ENCODE data around the gene MACROD1. TPM values are rescaled to one million over a fixed set of nuclear protein-coding genes. Genes with fewer than 3 reads are reported as not detected.
A peak's percentile ranks its signal among the peaks of the same experiment; 100 is the strongest.

The MACROD1 gene
- total and polyA plus RNA-seq, 9 of the 15 experiments (the other 6 are each of a cell fraction or from before 2014, with no cell fraction given): 1.1 to 60.0 (median 26.4) TPM

DNA sequence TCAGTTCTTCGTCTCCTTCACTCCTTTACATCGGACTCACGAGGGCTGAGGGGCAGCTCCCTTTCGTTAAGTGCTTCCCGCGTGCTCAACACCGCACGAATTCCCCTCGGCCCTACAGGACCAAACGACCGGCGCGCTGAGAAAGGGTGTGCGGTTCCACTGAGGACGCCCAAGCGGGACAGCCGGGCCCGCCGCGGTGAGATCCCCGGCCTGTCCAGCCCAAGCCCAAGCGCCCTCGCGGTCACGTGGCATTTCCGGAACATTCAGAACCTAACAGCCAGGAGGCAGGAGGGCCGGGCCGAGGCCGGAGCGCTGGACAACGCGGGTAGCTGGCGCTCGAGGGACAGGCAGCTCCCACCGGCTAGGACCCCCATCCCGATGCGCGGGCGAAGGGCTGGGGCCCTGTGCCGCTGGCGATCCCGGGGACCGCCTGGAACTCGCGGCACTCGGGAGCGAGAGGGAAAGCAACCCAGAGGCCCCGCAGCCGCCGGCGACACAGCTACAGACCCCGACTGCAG is 19.3 kb upstream of the MACROD1 start (continued):
- TF ChIP-seq, protein P1, sequence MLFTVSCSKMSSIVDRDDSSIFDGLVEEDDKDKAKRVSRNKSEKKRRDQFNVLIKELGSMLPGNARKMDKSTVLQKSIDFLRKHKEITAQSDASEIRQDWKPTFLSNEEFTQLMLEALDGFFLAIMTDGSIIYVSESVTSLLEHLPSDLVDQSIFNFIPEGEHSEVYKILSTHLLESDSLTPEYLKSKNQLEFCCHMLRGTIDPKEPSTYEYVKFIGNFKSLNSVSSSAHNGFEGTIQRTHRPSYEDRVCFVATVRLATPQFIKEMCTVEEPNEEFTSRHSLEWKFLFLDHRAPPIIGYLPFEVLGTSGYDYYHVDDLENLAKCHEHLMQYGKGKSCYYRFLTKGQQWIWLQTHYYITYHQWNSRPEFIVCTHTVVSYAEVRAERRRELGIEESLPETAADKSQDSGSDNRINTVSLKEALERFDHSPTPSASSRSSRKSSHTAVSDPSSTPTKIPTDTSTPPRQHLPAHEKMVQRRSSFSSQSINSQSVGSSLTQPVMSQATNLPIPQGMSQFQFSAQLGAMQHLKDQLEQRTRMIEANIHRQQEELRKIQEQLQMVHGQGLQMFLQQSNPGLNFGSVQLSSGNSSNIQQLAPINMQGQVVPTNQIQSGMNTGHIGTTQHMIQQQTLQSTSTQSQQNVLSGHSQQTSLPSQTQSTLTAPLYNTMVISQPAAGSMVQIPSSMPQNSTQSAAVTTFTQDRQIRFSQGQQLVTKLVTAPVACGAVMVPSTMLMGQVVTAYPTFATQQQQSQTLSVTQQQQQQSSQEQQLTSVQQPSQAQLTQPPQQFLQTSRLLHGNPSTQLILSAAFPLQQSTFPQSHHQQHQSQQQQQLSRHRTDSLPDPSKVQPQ (CRISPR knock-in tag; IDR thresholded peaks at IDR 0.05; ENCODE audit: borderline replicate concordance): 0 out of 2 replicates have a peak, but pooled peaks have one; percentile 49
- TF ChIP-seq POLR2G (IDR thresholded peaks at IDR 0.05; ENCODE audit: low read depth, low read length) (peak; percentile 99), ZNF830 (CRISPR knock-in tag; IDR thresholded peaks at IDR 0.05) (0 out of 2 replicates have a peak, but pooled peaks have one; percentile 48), ELF4 (CRISPR knock-in tag; IDR thresholded peaks at IDR 0.05) (peak; percentile 86; the same call in 1 of the 2 replicates), RAD21 (CRISPR knock-in tag; conservative IDR thresholded peaks at IDR 0.05 in 1 of 2, IDR thresholded peaks at IDR 0.05 in 1 of 2) (peak in 1 of 2 experiments; percentile 19; a peak in 1 of 4 replicates), RBBP5 (IDR thresholded peaks at IDR 0.05; ENCODE audit: borderline replicate concordance, insufficient read depth, low read length, poor library complexity, severe bottlenecking) (peak; percentile 78), ATF4 (CRISPR knock-in tag; IDR thresholded peaks at IDR 0.05) (0 out of 2 replicates have a peak, but pooled peaks have one; percentile 48), MCM3 (IDR thresholded peaks at IDR 0.05) (no peak), TRIM24 (IDR thresholded peaks at IDR 0.05) (no peak), FOXK1 (CRISPR knock-in tag; IDR thresholded peaks at IDR 0.05; ENCODE audit: borderline replicate concordance) (peak; percentile 22; the same call in 1 of the 2 replicates), RBM22 (IDR thresholded peaks at IDR 0.05; ENCODE audit: low read depth, low read length, poor library complexity, severe bottlenecking) (peak; percentile 73), POLR2AphosphoS5 (IDR thresholded peaks at IDR 0.05; ENCODE audit: control insufficient read depth, insufficient read depth, low read depth, low read length) (peak; percentile 89), ZNF583 (CRISPR knock-in tag; IDR thresholded peaks at IDR 0.05) (peak; percentile 85), U2AF1 (optimal IDR thresholded peaks at IDR 0.05; ENCODE audit: low read depth, low read length) (peak; percentile 49), ZNF239 (CRISPR knock-in tag; IDR thresholded peaks at IDR 0.05) (no peak), ELF1 (tag; IDR thresholded peaks at IDR 0.05) (peak; percentile 64; the same call in 1 of the 2 replicates), ESRRB (CRISPR knock-in tag; IDR thresholded peaks at IDR 0.05; ENCODE audit: borderline replicate concordance) (0 out of 2 replicates have a peak, but pooled peaks have one; percentile 56), CTBP1 (IDR thresholded peaks at IDR 0.05; ENCODE audit: borderline replicate concordance) (peak; percentile 39; the same call in 1 of the 2 replicates), BACH1 (tag; IDR thresholded peaks at IDR 0.05) (no peak), ARID1B (IDR thresholded peaks at IDR 0.05) (no peak)
- TF ChIP-seq, protein P2, sequence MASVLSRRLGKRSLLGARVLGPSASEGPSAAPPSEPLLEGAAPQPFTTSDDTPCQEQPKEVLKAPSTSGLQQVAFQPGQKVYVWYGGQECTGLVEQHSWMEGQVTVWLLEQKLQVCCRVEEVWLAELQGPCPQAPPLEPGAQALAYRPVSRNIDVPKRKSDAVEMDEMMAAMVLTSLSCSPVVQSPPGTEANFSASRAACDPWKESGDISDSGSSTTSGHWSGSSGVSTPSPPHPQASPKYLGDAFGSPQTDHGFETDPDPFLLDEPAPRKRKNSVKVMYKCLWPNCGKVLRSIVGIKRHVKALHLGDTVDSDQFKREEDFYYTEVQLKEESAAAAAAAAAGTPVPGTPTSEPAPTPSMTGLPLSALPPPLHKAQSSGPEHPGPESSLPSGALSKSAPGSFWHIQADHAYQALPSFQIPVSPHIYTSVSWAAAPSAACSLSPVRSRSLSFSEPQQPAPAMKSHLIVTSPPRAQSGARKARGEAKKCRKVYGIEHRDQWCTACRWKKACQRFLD (CRISPR knock-in tag; IDR thresholded peaks at IDR 0.05): peak; percentile 97
